ENCODE measurements around the gene TMEM259. TPM values are rescaled to one million over a fixed set of nuclear protein-coding genes. Genes with fewer than 3 reads are reported as not detected.
A peak's percentile ranks its signal among the peaks of the same experiment; 100 is the strongest.

Gene TMEM259
- total RNA-seq, 2 donors from 2014 or later: 110 to 144 TPM

GRCh38 chr19:980133-980998 is 40.6 kb downstream of the TMEM259 start:
- ATAC-seq (no peak), DNase-seq (no peak)
- intact Hi-C loops (cut with DNase I): loop anchor here (5.0 to 10.0 kb wide), 2 partner anchors 126 to 213 kb away; partner anchors contain the start of genes CFD (in 1 of the 2) and ELANE (in 1 of the 2)

DNA sequence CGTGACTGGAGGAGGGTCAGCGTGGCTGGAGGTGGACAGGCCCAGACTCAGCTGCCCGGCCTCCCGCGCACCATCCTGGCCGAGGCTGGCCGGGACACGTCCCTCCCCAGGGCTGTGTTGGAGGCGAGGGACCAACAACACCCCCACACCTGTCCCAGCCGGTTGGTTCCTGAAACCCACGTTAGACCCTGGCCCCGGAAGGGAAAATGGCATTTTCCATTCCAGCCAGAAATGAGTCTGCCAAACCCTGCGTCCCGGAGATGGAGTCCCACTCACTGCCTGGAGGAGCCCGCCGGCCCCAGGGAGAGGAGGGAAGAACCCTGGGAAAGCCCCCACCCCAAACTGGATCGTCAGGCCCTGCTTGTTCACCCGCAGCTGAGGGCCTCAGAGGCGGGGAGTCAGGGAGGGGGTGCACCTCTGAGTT is 41.6 kb downstream of the TMEM259 start:
- DNase-seq (no peak), ATAC-seq (no peak)
- intact Hi-C loops (cut with DNase I): no loop called here

- ATAC-seq (peak in 1 of 2 donors; percentile 20), DNase-seq (no peak)
- intact Hi-C loops (cut with DNase I): no loop called here
Observed at GRCh38 chr19:977058-977464, 43.9 kb downstream of the TMEM259 start.

DNA sequence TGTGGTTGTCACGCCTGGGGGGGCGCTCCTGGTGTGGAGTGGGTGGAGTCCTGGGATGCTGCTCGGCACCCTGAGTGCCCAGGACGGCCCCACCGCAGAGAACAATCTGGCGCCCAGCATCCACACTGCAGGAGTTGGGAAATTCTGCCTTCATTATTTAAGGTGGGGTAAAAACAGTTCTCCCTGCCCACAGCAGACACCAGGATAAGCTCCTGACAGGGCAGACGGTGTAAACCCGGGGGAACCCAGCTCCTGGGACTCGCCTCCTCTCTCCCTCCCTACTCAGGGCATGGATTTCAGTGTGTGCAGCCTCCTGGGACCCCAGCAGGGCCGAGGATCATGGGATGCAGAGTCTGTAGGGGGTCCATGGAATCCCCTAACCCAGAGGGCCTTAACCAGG is 44.4 kb downstream of the TMEM259 start:
- ATAC-seq (peak in 1 of 2 donors; percentile 13), DNase-seq (no peak)
- intact Hi-C loops (cut with DNase I): no loop called here

GRCh38 chr19:974564-975257 is 46.2 kb downstream of the TMEM259 start:
- DNase-seq: no peak
- no peak for ATAC-seq
- intact Hi-C loops (cut with DNase I): no loop called here

DNA sequence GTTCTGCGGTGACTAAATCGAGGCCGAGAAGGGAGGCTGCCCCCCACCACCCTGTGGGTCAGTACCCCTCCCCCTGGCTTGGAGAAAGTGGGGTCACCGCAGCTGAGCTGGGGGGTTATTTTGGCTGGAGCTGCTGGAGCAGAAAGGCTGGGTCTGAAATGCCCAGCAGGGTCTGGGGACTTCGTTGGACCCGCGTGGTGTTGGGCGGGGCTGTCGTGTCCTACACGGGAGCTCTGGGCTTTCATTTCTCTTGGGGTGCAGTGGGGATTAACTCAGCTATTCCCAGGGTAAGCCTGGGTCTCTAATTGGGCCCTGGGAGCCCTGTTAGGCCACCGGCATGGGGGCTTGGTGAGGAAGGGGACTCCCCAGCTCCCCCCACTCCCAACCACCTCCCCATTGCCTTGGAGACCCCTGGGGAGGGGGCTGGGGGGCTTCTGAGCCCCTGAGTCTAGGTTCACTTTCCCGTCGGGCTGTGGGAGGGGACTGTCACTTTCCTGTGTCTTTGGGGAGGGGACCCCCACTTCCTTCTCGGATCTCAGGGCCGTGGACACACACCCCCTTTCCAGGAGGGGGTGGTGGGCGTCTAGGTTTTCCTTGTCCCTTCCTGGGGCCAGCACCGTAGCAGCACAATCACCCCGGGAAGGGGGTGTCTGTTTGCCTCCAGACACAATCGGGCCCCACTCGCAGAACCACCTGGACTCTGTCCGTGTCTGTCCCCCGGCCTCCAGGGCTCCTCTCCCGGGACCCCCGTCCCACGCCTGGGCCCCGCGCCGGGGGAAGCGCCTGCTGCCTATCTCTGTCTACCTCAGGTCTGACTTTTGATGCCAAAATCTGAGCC is 47.0 kb downstream of the TMEM259 start:
- no peak for DNase-seq
- no peak for ATAC-seq
- intact Hi-C loops (cut with DNase I): no loop called here

DNA sequence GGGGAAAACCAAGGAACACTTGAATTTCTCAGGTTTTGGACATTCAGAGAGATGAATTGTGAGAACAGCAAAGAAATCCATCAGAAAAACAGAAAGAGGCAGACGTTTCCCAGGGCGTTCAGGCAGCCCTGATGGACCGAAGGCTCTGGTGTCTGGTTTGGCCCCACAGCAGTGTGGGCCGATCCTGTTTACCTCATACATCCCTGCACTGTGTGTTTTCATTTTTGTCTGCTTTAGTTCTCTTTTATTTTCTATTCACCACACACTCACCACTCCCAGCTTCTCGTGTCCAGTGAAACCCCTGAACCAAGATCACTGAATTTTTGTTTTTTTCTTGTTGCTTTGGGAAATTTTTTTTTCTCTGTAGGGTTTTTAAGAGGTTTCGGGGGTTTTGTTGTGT is 48.6 kb downstream of the TMEM259 start:
- no peak for DNase-seq
- intact Hi-C loops (cut with DNase I): no loop called here
- no peak for ATAC-seq

DNA sequence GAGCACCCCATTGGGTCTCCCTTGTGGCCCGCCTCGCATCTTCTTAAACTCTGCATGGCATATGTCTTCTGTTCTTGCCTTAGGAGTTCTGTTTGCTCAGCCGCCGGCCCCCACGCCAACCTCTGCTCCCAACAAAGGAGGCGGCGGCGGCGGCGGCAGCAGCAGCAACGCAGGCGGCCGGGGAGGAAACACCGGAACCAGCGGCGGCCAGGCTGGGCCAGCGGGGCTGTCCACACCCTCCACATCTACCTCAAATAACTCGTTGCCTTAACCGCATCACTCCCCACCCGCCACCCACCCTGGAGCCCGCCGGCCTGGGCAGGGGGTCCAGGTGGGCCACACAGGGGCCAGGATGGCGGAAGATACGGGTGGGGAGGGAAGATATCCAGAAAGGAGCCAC is 49.1 kb downstream of the TMEM259 start:
- intact Hi-C loops (cut with DNase I): no loop called here
- no peak for ATAC-seq
- no peak for DNase-seq

DNA sequence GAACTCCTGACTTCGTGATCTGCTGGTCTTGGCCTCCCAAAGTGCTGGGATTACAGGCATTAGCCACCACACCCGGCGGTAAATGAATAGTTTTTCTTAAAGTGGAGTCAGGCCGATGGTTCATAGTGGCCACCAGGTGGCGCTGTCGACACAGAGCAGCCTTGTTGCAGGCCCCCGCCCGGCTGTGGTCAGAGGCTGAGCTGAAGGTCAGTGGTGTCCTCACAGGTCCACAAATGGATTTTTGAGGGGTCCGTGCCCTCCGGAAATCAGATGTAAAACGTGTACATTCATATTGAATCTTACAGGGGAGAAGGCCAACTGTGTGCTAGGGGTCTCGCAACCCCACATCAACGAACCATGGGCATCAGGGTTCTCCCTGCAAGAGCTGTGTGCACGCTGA is 50.2 kb downstream of the TMEM259 start:
- intact Hi-C loops (cut with DNase I): no loop called here
- no peak for ATAC-seq

GRCh38 chr19:966485-967088 is 54.3 kb downstream of the TMEM259 start:
- DNase-seq (no peak), ATAC-seq (no peak)
- intact Hi-C loops (cut with DNase I): no loop called here

More for the DNA sequence above, 50.2 kb downstream of the TMEM259 start:
- no peak for DNase-seq

- DNase-seq (no peak), ATAC-seq (no peak)
- intact Hi-C loops (cut with DNase I): no loop called here
Observed at GRCh38 chr19:964761-965694, 55.9 kb downstream of the TMEM259 start.

DNA sequence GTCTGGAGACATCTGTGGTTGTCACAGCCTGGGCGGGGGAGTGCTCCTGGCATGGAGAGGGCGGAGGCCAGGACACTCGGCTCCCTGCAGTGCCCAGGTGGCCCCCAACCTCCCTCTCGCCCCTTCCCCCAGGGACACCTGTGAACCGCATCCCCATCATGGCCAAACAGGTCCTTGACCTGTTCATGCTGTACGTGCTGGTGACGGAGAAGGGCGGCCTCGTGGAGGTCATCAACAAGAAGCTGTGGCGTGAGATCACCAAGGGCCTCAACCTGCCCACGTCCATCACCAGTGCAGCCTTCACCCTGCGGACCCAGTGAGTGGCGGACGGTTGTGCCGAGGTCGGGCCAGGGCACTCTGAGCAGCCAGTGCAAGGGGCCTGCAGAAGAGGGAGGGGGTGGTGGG is 56.8 kb downstream of the TMEM259 start:
- ATAC-seq (no peak), DNase-seq (no peak)
- intact Hi-C loops (cut with DNase I): no loop called here

GRCh38 chr19:963486-963951 is 57.4 kb downstream of the TMEM259 start:
- DNase-seq (no peak), ATAC-seq (no peak)
- intact Hi-C loops (cut with DNase I): no loop called here

DNA sequence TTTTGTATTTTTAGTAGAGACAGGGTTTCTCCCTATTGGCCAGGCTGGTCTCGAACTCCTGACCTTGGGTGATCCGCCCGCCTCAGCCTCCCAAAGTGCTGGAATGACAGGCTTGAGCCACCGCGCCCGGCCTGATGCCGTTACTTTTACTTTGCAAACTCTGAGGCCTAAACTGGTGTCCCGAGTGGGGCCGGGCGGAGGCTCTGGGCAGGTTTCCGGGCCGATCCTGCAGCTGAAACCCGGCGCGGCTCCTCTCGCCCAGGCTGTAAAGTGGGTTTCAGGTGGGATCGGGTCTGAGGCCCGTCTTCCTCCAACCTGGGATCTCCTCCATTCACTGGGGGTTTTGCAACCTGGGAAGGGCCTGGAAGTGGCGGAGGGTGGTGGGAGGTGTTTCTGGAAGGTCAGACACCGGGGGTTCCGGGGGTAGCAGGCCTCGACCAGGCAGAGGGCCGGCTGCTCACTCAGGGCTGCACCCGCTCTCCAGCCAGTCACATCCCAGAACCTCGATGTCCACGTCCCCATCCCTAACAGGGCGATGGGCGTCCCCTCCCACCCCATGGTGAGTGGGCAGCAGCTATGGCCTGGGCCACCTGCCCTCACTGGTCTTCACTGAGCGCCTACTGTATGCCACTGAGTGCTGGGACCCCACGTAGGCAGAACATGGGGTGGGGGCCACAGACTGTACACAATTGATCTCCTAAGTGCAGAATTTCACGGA is 58.1 kb downstream of the TMEM259 start:
- intact Hi-C loops (cut with DNase I): no loop called here
- DNase-seq (no peak), ATAC-seq (no peak)

- ATAC-seq: peak in 1 of 2 donors; percentile 16
Observed at GRCh38 chr19:961866-962620, 58.9 kb downstream of the TMEM259 start.

GRCh38 chr19:960601-960938 is 60.4 kb downstream of the TMEM259 start:
- DNase-seq (no peak), ATAC-seq (no peak)
- intact Hi-C loops (cut with DNase I): no loop called here

More at GRCh38 chr19:961866-962620, 58.9 kb downstream of the TMEM259 start:
- no peak for DNase-seq
- intact Hi-C loops (cut with DNase I): no loop called here

DNA sequence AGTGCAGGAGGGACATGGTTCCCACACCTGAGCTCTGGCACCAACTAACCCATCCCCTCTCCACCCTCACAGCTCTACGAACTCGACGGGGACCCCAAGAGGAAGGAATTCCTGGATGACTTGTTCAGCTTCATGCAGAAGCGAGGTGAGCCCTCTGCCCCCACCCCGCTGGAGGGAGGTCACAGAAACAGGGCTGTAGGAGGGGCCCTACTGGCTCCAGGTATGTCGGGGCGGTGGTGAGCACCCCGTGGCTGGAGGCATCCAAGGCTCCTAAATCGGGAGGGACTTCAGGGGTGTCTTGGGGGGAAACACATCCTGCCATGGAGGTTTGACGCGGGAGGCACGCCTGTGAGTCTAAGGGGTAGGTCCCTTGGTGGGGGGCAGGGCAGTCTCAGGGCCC is 60.9 kb downstream of the TMEM259 start:
- intact Hi-C loops (cut with DNase I): no loop called here
- ATAC-seq (no peak), DNase-seq (no peak)

All from left cardiac atrium (tissue), 4 donors.